GM04503 (cell line): Measurements from ENCODE around the gene CYTH1.

Experiments
- DNase-seq: peaks from one replicate; pipeline ENCODE4 v3.0.0-alpha.2; 2012; ENCODE audit warnings: low read depth

Gene CYTH1

GRCh38 chr17:78645421-78646295 is 136.4 kb downstream of the CYTH1 start:
- no peak for DNase-seq

DNA sequence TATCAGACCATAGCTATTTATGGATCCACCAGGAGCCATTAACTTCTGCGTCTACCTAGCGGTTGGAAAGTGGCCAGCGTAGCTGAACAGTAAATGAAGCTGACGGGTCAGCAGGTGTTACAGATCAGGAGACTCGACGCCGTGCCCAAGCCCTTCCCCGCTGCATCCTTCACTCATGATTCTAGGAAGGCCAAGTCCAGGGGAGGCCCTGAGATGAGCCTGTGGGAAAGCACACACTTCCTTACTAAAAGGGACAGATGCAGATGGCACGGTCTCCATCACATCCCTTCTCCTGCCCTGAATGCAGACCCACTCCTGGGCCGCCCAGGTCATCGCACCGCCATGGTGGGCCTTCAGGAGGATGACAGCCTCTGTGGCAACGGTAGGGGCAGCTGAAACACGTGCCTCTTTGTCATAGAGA is 137.1 kb downstream of the CYTH1 start:
- no peak for DNase-seq

GRCh38 chr17:78644224-78644623 is 137.8 kb downstream of the CYTH1 start:
- DNase-seq = no peak

GRCh38 chr17:78643326-78643725 is 138.7 kb downstream of the CYTH1 start:
- DNase-seq = no peak

DNA sequence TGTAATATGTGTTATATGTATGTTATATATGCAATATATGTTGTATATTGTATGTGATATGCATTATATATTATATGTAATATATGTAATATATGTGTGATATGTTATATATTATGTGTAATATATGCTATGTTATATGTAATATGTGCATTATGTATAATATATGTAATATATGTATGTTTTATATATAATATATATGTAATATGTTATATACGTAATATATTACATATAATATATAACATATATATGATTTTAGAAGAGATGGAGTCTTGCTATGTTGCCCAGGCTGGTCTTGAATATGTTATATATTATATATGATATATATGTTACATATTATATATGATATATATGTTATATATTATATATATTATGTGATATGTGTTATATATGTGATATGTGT is 139.4 kb downstream of the CYTH1 start:
- DNase-seq = no peak

GRCh38 chr17:78641666-78642065 is 140.4 kb downstream of the CYTH1 start:
- DNase-seq = no peak

DNA sequence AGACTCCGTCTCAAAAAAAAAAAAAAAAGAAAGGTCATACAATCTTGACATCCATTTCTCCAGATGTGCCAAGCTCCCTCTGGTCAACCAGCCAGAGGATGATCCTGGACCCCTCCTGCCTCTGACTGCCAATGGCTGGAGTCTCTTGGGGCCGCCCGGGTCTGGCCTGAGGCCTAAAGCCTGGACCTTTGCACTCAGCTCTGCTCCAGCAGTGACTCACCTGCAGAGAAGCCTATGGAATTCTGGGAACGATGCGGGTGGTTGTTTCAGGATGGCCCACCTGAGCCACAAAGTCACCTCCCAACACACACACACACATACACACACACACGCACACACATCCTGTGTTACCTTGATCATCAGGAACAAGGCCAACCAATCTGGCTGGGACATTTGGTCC is 140.8 kb downstream of the CYTH1 start:
- no peak for DNase-seq

GRCh38 chr17:78640700-78641099 is 141.4 kb downstream of the CYTH1 start:
- DNase-seq = no peak

GRCh38 chr17:78637643-78638420 is 144.2 kb downstream of the CYTH1 start:
- DNase-seq = no peak

- no peak for DNase-seq
Observed at GRCh38 chr17:78637146-78637545, 144.9 kb downstream of the CYTH1 start.

- DNase-seq = no peak
Observed at GRCh38 chr17:78634154-78634553, 147.9 kb downstream of the CYTH1 start.

GRCh38 chr17:78629436-78629995 is 152.6 kb downstream of the CYTH1 start:
- DNase-seq = no peak

GRCh38 chr17:78628547-78629435 is 153.3 kb downstream of the CYTH1 start:
- DNase-seq = no peak

DNA sequence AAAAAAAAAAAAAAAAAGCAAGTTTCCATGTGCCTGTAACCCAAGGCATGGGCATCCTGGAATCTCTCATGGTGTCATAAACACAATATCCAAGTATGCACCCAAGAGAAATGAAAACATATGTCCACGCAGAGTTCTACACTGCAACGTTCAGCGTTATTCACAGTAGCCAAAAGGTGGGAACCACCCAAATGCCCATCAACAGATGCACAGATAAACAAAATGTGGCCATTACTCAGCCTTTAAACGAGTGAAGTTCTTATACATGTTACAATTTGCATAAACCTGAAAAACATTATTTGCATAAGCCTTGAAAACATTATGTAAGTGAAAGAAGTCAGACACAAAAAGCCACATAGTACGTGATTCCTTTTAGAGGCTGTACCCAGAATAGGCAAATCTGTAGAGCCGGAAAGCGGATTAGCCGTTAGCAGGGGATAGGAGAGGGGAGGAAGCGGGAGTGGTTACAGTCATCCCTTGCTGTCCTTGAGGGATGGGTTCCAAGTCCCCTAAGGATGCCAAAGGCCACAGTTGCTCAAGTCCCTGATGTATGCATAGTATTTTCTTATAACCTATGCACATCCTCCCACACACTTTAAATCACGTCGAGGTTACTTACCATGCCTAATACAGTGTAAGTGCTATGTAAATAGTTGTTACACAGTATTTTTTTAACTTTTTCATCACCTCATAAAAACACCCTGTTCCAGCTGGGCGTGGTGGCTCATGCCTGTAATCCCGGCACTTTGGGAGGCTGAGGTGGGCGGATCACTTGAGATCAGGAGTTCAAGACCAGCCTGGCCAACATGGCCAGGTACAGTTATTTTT is 157.5 kb downstream of the CYTH1 start:
- DNase-seq = no peak
